K562 (cell line): ENCODE measurements around the gene NOX1. TPM values are rescaled to one million over a fixed set of nuclear protein-coding genes. Genes with fewer than 3 reads are reported as not detected.
A peak's percentile ranks its signal among the peaks of the same experiment; 100 is the strongest.

Experiments
- ELF2 ChIP-seq: fragments of 250-450 bp; sonication (Bioruptor Pico); IDR thresholded peaks from 2 replicates; pipeline ENCODE4 v1.5.0; 2021; ENCODE audit warnings: mild to moderate bottlenecking
- HDAC6 ChIP-seq: IDR thresholded peaks from 2 replicates; pipeline ENCODE4 v1.6.1; 2012; ENCODE audit warnings: low read depth, mild to moderate bottlenecking, control low read depth, inconsistent platforms, low read length, moderate library complexity
- HDGF ChIP-seq: fragments of 450-650 bp; IDR thresholded peaks from 2 replicates; pipeline ENCODE4 v1.6.1; 2016
- KLF10 ChIP-seq: fragments of 250-450 bp; sonication (Bioruptor Pico); IDR thresholded peaks from 2 replicates; pipeline ENCODE4 v1.6.1; 2021; ENCODE audit warnings: matching md5 sums
- LARP7 ChIP-seq: fragments of 450-650 bp; IDR thresholded peaks from 2 replicates; pipeline ENCODE4 v1.6.1; 2016
- MED1 ChIP-seq: sonication (generic); formaldehyde crosslinking; IDR thresholded peaks from 2 replicates; pipeline ENCODE4 v1.8.1; 2023; ENCODE audit warnings: missing genetic modification reagents, borderline replicate concordance
- PHF21A ChIP-seq: fragments of 450-650 bp; IDR thresholded peaks from 2 replicates; pipeline ENCODE4 v1.6.1; 2017; ENCODE audit warnings: low read depth, borderline replicate concordance
- PHF8 ChIP-seq: fragments of 200-600 bp; sonication (generic); IDR thresholded peaks from 2 replicates; pipeline ENCODE4 v1.6.1; 2012; ENCODE audit warnings: mixed run types, mild to moderate bottlenecking, inconsistent platforms, low read length, moderate library complexity, borderline replicate concordance
- POLR2G ChIP-seq: fragments of 200-400 bp; formaldehyde crosslinking; IDR thresholded peaks from 2 replicates; pipeline ENCODE4 v1.6.1; 2017; ENCODE audit warnings: low read depth, mild to moderate bottlenecking, antibody characterized with exemption, low read length, moderate library complexity
- POLR3G ChIP-seq: IDR thresholded peaks from 2 replicates; pipeline ENCODE4 v1.6.1; 2011; ENCODE audit not compliant: insufficient read length, insufficient replicate concordance; ENCODE audit errors: extremely low read depth
- RBM17 ChIP-seq: fragments of 200-400 bp; formaldehyde crosslinking; IDR thresholded peaks from 2 replicates; pipeline ENCODE4 v1.6.1; 2017; ENCODE audit warnings: low read depth, mild to moderate bottlenecking, low read length, borderline replicate concordance
- SIN3B ChIP-seq: fragments of 450-650 bp; IDR thresholded peaks from 2 replicates; pipeline ENCODE4 v1.6.1; 2017; ENCODE audit warnings: low read depth, mild to moderate bottlenecking, moderate library complexity
- SIX5 ChIP-seq, 2 experiments: IDR thresholded peaks; 2 replicates each; pipeline ENCODE4 v1.6.1; 2011; ENCODE audit warnings: low read length in 2 of 2, borderline replicate concordance in 1 of 2, low read depth in 1 of 2, mild to moderate bottlenecking in 1 of 2, moderate library complexity in 1 of 2; ENCODE audit not compliant: insufficient read depth in 1 of 2
- SMAD1 ChIP-seq: fragments of 150-350 bp; IDR thresholded peaks from 2 replicates; pipeline ENCODE4 v1.6.1; 2014; ENCODE audit warnings: low read length, low read depth; ENCODE audit not compliant: partially characterized antibody
- SPI1 ChIP-seq: IDR thresholded peaks from 2 replicates; pipeline ENCODE4 v1.6.1; 2011; ENCODE audit warnings: low read depth, low read length, control low read depth, borderline replicate concordance
- U2AF2 ChIP-seq: fragments of 200-400 bp; formaldehyde crosslinking; optimal IDR thresholded peaks from 2 replicates; pipeline ENCODE3; 2017; ENCODE audit warnings: low read depth, mild to moderate bottlenecking, low read length
- XRCC5 ChIP-seq: fragments of 200-400 bp; formaldehyde crosslinking; IDR thresholded peaks from 2 replicates; pipeline ENCODE4 v1.6.1; 2017; ENCODE audit warnings: low read depth, mild to moderate bottlenecking, low read length
- ZNF224 ChIP-seq: sonication (generic); formaldehyde crosslinking; IDR thresholded peaks from 2 replicates; pipeline ENCODE4 v1.8.0; 2022; ENCODE audit warnings: mild to moderate bottlenecking, missing genetic modification reagents
- ZNF311 ChIP-seq: fragments of 250-450 bp; sonication (Bioruptor Pico); IDR thresholded peaks from 2 replicates; pipeline ENCODE4 v1.4.0; 2020; ENCODE audit warnings: mild to moderate bottlenecking, moderate library complexity
- polyA plus RNA-seq, 8 experiments: library from polyadenylated mRNA; depleted of rRNA in 4 of 8; stranded (reverse) in 5 of 8; unstranded in 3 of 8; fragments of >200 nt; fragmentation: Nextera tagmentation in 2 of 8; fragmentation: Illumina TruSeq in 1 of 8; extraction: Ambion mirVana in 2 of 8; extraction: Trizol in 1 of 8; gene quantifications; 2 replicates each; pipeline versions ENCODE4 v1.2.1 to v1.2.3, GENCODE V29; 2011 to 2014; ENCODE audit warnings: inconsistent platforms in 1 of 8, missing spikeins in 1 of 8
- total RNA-seq, 7 experiments: library from RNA; depleted of rRNA in 6 of 7; stranded (reverse); fragments of >200 nt in 6 of 7; fragmentation: Illumina TruSeq in 2 of 7; extraction: Trizol in 2 of 7; gene quantifications; 2 replicates each; pipeline versions ENCODE4 v1.2.1 to v1.2.3, GENCODE V29; 2011 to 2021; ENCODE audit warnings: low replicate concordance in 1 of 7
- TF ChIP-seq, protein P1 (sequence below): fragments of 250-450 bp; sonication (Bioruptor Pico); IDR thresholded peaks from 2 replicates; pipeline ENCODE4 v1.8.0; 2021; ENCODE audit warnings: mild to moderate bottlenecking, moderate library complexity
- TF ChIP-seq, protein P2 (sequence below): fragments of 250-450 bp; sonication (Bioruptor Pico); IDR thresholded peaks from 2 replicates; pipeline ENCODE4 v1.4.0; 2020; ENCODE audit warnings: mild to moderate bottlenecking, moderate library complexity
- TF ChIP-seq, protein P3 (sequence below): fragments of 450-650 bp; IDR thresholded peaks from 2 replicates; pipeline ENCODE4 v1.6.1; 2016; ENCODE audit warnings: borderline replicate concordance

Gene NOX1
- total and polyA plus RNA-seq, 9 of the 15 experiments (the other 6 are each of a cell fraction or from before 2014, with no cell fraction given): 0.01 TPM; not detected in 8

DNA sequence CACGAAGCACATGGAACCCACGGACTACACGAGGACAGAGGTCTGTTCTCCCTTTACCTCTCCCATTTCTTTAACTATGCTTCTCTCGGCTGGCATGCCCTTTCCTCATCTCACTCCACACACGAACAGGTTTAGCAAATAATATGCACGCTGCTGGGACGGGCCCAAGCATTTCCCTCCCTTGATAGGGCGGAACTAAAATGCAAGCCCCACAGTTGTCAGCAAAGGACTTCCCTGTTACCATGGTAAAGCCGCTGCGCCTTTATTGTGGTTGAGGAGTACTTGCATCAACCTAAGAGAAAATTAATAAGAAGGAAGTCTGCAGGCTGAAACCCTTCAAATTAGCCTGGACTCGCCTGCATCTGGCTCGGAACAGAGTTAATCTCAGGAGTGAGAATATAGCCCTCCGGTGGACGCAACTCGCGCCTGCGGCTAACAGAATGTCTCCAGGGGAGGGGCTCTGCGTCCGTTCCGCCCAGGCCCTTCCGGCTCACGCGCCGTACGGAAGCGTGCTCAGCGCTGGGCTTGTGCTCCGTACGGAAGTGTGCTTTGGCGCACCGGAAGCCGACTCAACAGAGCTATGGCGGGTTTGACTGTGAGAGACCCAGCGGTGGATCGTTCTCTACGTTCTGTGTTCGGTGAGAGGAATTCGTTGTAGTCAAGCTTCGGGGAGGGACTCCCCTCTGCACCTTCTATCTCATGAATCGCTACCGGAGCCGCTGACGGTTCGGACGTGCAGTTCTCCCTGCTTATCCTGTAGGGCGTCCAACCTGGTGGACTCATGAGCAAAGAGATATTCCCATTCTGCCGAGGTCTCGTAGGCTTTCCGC lies 54.1 kb downstream of the NOX1 start, which contains the start of gene CSTF2 (continued):
- TF ChIP-seq U2AF2 (no peak), KLF10 (CRISPR knock-in tag) (no peak), PHF8 (peak; percentile 77), ELF2 (CRISPR knock-in tag) (peak; percentile 67; the same call in 1 of the 2 replicates), ZNF311 (CRISPR knock-in tag) (no peak), HDAC6 (no peak), HDGF (no peak), ZNF224 (CRISPR knock-in tag) (no peak), POLR3G (no peak), SIN3B (peak; percentile 95), SIX5 (IDR thresholded peaks at IDR 0.05; ENCODE audit: borderline replicate concordance in 1 of 2, insufficient read depth in 1 of 2, low read depth in 1 of 2, low read length in 2 of 2) (0 out of 4 replicates have a peak, but pooled peaks of 1 of the 2 experiments have one; percentile 12), LARP7 (no peak), RBM17 (no peak), MED1 (CRISPR knock-in tag) (no peak), SPI1 (peak; percentile 50; the same call in 1 of the 2 replicates), XRCC5 (no peak), SMAD1 (no peak), POLR2G (peak; percentile 81), PHF21A (no peak)
- TF ChIP-seq, protein P1, sequence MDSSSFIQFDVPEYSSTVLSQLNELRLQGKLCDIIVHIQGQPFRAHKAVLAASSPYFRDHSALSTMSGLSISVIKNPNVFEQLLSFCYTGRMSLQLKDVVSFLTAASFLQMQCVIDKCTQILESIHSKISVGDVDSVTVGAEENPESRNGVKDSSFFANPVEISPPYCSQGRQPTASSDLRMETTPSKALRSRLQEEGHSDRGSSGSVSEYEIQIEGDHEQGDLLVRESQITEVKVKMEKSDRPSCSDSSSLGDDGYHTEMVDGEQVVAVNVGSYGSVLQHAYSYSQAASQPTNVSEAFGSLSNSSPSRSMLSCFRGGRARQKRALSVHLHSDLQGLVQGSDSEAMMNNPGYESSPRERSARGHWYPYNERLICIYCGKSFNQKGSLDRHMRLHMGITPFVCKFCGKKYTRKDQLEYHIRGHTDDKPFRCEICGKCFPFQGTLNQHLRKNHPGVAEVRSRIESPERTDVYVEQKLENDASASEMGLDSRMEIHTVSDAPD: no peak
- TF ChIP-seq, protein P2, sequence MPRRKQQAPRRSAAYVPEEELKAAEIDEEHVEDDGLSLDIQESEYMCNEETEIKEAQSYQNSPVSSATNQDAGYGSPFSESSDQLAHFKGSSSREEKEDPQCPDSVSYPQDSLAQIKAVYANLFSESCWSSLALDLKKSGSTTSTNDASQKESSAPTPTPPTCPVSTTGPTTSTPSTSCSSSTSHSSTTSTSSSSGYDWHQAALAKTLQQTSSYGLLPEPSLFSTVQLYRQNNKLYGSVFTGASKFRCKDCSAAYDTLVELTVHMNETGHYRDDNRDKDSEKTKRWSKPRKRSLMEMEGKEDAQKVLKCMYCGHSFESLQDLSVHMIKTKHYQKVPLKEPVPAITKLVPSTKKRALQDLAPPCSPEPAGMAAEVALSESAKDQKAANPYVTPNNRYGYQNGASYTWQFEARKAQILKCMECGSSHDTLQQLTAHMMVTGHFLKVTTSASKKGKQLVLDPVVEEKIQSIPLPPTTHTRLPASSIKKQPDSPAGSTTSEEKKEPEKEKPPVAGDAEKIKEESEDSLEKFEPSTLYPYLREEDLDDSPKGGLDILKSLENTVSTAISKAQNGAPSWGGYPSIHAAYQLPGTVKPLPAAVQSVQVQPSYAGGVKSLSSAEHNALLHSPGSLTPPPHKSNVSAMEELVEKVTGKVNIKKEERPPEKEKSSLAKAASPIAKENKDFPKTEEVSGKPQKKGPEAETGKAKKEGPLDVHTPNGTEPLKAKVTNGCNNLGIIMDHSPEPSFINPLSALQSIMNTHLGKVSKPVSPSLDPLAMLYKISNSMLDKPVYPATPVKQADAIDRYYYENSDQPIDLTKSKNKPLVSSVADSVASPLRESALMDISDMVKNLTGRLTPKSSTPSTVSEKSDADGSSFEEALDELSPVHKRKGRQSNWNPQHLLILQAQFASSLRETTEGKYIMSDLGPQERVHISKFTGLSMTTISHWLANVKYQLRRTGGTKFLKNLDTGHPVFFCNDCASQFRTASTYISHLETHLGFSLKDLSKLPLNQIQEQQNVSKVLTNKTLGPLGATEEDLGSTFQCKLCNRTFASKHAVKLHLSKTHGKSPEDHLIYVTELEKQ: no peak
- TF ChIP-seq, protein P3, sequence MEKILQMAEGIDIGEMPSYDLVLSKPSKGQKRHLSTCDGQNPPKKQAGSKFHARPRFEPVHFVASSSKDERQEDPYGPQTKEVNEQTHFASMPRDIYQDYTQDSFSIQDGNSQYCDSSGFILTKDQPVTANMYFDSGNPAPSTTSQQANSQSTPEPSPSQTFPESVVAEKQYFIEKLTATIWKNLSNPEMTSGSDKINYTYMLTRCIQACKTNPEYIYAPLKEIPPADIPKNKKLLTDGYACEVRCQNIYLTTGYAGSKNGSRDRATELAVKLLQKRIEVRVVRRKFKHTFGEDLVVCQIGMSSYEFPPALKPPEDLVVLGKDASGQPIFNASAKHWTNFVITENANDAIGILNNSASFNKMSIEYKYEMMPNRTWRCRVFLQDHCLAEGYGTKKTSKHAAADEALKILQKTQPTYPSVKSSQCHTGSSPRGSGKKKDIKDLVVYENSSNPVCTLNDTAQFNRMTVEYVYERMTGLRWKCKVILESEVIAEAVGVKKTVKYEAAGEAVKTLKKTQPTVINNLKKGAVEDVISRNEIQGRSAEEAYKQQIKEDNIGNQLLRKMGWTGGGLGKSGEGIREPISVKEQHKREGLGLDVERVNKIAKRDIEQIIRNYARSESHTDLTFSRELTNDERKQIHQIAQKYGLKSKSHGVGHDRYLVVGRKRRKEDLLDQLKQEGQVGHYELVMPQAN: no peak; the same call in 1 of the 2 replicates
